ENCODE measurements around the gene ELP1.

Gene ELP1

DNA sequence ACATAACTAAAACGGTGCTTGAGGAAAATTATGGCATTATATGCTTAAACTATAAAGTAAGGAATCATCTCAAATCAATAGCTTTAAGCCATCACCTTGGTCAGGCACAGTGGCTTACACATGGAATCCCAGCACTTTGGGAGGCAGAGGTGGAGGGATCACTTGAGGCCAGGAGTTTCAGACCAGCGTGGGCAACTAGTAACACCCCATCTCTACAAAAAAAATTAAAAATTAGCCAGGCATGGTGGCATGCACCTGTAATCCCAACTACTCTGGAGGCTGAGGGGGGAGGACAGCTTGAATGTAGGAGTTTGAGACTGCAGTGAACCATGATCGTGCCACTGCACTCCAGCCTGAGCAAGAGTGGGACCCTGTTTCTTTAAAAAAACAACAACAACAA lies 49.2 kb downstream of the ELP1 start:
- no peak for DNase-seq (ENCODE audit: extremely low read depth, insufficient read length)
- H3K27me3 ChIP-seq (replicated peaks; ENCODE audit: control insufficient read depth, insufficient read depth, low read length): no peaks in the 10 kb centered on the region
- TF ChIP-seq, protein P1, sequence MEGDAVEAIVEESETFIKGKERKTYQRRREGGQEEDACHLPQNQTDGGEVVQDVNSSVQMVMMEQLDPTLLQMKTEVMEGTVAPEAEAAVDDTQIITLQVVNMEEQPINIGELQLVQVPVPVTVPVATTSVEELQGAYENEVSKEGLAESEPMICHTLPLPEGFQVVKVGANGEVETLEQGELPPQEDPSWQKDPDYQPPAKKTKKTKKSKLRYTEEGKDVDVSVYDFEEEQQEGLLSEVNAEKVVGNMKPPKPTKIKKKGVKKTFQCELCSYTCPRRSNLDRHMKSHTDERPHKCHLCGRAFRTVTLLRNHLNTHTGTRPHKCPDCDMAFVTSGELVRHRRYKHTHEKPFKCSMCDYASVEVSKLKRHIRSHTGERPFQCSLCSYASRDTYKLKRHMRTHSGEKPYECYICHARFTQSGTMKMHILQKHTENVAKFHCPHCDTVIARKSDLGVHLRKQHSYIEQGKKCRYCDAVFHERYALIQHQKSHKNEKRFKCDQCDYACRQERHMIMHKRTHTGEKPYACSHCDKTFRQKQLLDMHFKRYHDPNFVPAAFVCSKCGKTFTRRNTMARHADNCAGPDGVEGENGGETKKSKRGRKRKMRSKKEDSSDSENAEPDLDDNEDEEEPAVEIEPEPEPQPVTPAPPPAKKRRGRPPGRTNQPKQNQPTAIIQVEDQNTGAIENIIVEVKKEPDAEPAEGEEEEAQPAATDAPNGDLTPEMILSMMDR (IDR thresholded peaks at IDR 0.05; ENCODE audit: insufficient read depth, low read length, poor library complexity, severe bottlenecking): no peak
- H3K4me3 ChIP-seq (replicated peaks; ENCODE audit: low read depth, low read length): no peak overlapping the region
- peaks cover under 1% of the 10 kb centered on the region for H3K36me3 ChIP-seq (ENCODE audit: control insufficient read depth, insufficient read depth, low read length)

DNA sequence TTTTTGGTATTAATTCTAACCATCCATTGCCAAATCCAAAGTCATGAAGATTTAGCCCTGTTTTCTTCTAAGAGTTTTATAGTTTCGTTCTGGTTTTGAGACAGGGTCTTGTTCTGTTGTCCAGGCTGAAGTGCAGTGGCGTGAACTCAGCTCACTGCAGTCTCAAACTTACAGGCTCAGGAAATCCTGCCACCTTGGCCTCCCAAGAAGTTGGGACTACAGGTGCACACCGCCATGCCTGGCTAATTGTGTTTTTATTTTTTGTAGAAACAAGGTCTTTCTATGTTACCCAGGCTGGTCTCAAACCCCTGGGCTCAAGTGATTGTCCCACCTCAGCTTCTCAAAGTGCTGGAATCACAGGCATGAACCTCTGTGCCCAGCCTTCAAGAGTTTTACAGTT lies 50.8 kb downstream of the ELP1 start:
- TF ChIP-seq, protein P1 (IDR thresholded peaks at IDR 0.05; ENCODE audit: insufficient read depth, low read length, poor library complexity, severe bottlenecking): no peak
- no peak overlapping the region for H3K4me3 ChIP-seq (replicated peaks; ENCODE audit: low read depth, low read length)
- DNase-seq (ENCODE audit: extremely low read depth, insufficient read length): no peak
- no peaks in the 10 kb centered on the region for H3K27me3 ChIP-seq (replicated peaks; ENCODE audit: control insufficient read depth, insufficient read depth, low read length)
- peaks cover 7% of the 10 kb centered on the region for H3K36me3 ChIP-seq (ENCODE audit: control insufficient read depth, insufficient read depth, low read length)

DNA sequence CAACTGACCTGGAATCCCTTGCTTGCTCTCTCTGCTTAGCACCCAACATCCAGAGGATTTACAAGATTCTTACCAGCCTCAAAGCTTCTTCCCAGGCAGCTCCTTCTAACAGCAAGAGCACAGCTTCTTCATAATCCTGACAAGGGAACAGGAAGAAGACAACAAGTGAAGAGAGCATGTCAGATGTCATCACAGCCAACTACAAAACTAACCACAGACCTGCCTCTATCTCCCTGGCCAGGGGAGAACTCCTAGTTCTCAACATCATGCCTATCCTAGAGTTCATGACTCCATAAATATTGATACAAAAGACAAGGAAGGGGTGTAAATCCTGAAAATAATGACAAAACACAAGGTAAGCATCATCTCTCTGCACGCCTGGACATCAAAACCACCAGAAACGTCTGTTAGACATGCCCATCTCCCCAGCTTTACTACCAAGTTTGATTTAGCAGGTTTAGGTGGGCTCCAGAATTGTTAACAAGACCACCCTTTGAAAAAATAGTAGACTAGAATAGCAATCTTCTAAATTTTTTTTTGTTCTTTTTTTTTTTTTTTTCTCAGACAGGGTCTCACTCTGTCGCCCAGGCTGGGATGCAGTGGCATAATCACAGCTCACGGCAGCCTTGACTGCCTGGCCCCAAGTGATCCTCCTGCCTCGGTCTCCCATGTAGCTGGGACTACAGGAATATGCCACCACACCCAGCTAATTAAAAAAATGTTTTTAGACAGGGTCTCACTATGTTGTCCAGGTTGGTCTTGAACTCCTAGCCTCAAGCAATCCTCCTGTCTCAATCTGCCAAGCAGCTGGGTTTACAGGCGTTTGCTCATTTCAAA lies 51.7 kb downstream of the ELP1 start:
- no peak overlapping the region for H3K4me3 ChIP-seq (replicated peaks; ENCODE audit: low read depth, low read length)
- peaks cover 7% of the 10 kb centered on the region for H3K36me3 ChIP-seq (ENCODE audit: control insufficient read depth, insufficient read depth, low read length)
- DNase-seq (ENCODE audit: extremely low read depth, insufficient read length): no peak
- TF ChIP-seq, protein P1 (IDR thresholded peaks at IDR 0.05; ENCODE audit: insufficient read depth, low read length, poor library complexity, severe bottlenecking): no peak
- no peaks in the 10 kb centered on the region for H3K27me3 ChIP-seq (replicated peaks; ENCODE audit: control insufficient read depth, insufficient read depth, low read length)

DNA sequence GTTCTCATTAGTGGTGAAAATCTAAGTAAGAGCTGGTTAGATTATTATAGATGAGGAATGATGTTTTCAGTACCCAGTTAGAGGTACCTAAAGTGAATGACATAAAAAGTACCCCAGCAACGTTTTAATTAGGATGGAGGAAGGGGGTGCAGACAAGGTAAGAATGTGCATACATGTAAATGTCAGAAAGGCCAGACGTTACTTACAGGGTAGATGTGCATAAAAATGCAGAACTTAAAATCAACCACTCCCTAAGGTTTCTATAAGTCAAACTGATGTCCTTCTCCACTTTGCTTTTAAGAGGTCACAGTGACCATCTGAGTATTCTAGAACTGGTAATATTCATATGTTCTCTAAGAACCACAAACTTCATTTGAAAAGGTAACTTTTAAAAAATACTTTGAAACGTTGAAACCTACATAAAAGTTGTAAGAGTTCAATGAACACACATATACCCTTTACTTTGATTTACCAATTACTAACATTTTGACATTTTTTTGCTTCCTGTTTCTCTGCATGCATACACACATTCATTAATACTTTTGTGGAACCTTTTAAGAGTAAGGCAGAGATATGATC lies 53.1 kb downstream of the ELP1 start:
- H3K27me3 ChIP-seq (replicated peaks; ENCODE audit: control insufficient read depth, insufficient read depth, low read length): no peaks in the 10 kb centered on the region

DNA sequence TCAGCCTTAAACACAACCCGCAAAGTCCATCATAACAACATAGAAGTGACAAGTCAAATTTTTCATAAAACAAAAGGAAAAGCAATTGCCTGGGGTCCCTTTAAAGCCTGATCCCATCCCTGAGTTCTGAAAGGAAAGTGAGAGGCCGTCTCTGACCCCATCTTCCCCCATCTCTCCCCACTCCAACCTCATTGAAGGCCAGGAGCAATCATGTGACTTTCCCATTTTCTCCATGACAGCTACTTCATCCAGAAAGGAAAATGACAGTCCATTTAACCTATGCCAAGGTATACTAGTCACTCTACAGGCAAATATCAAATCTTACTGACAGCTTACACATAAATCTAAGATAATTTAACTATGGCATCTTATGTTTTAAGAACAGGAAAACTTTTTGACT lies 56.4 kb downstream of the ELP1 start:
- Histone ChIP-seq H3K36me3 (ENCODE audit: control insufficient read depth, insufficient read depth, low read length) (peaks cover 10% of the 10 kb centered on the region), H3K27me3 (replicated peaks; ENCODE audit: control insufficient read depth, insufficient read depth, low read length) (no peaks in the 10 kb centered on the region), H3K4me3 (replicated peaks; ENCODE audit: low read depth, low read length) (no peak overlapping the region)
- TF ChIP-seq, protein P1 (IDR thresholded peaks at IDR 0.05; ENCODE audit: insufficient read depth, low read length, poor library complexity, severe bottlenecking): no peak
- no peak for DNase-seq (ENCODE audit: extremely low read depth, insufficient read length)

More for the DNA sequence above, 53.1 kb downstream of the ELP1 start:
- DNase-seq (ENCODE audit: extremely low read depth, insufficient read length): no peak
- Histone ChIP-seq H3K36me3 (ENCODE audit: control insufficient read depth, insufficient read depth, low read length) (peaks cover 7% of the 10 kb centered on the region), H3K4me3 (replicated peaks; ENCODE audit: low read depth, low read length) (no peak overlapping the region)
- TF ChIP-seq, protein P1 (IDR thresholded peaks at IDR 0.05; ENCODE audit: insufficient read depth, low read length, poor library complexity, severe bottlenecking): no peak
